GM12878 (cell line): ENCODE results near the gene BCL2L12. TPM values are rescaled to one million over a fixed set of nuclear protein-coding genes. Genes with fewer than 3 reads are reported as not detected.

ENCODE experiments used
- ATAC-seq: fragments of 200-7000 bp; cut with Tn5 transposase; 3 replicates; pipeline ENCODE4 v1.9.1; 2020; ENCODE audit warnings: mild to moderate bottlenecking, moderate library complexity
- BruUV-seq: library from RNA; stranded (reverse); fragments of 400-500 nt; replicated peaks from 2 replicates; lab custom pipeline; 2021; lab: Mats Ljungman, UMichigan
- CTCF ChIA-PET: fragments of 300-600 bp; sonication (Branson Sonifier 250); formaldehyde crosslinking; extraction: SDS; loops from one replicate; lab custom pipeline; 2021; ENCODE audit warnings: inconsistent platforms; lab: Yijun Ruan, JAX
- POLR2A ChIA-PET: fragments of 350-600 bp; formaldehyde crosslinking; extraction: SDS; loops from one replicate; lab custom pipeline; 2021; ENCODE audit warnings: inconsistent platforms; lab: Charles Lee
- RAD21 ChIA-PET: fragments of 300-600 bp; sonication (Branson Sonifier 250); formaldehyde crosslinking; loops from one replicate; lab custom pipeline; 2023; ENCODE audit warnings: antibody characterized with exemption; ENCODE audit not compliant: unreplicated experiment; lab: Charles Lee
- SMC1A ChIA-PET: fragments of 300-600 bp; sonication (Branson Sonifier 250); formaldehyde crosslinking; loops from one replicate; lab custom pipeline; 2023; ENCODE audit not compliant: unreplicated experiment, uncharacterized antibody; lab: Charles Lee
- DNase-seq: peaks from one replicate; pipeline ENCODE4 v3.0.0-alpha.2; 2011; ENCODE audit warnings: low read depth, low spot score
- FAIRE-seq: peaks from 3 replicates; lab custom pipeline; 2011; peaks lifted over from hg19 to GRCh38; lab: Jason Lieb, UNC
- H2AFZ ChIP-seq: 2 replicates; pipeline ENCODE4 v1.6.0; 2011; ENCODE audit warnings: low read depth, low read length, control low read depth; ENCODE audit not compliant: control insufficient read depth
- H3K27ac ChIP-seq: 2 replicates; pipeline ENCODE4 v1.5.1; 2011; ENCODE audit warnings: control low read depth; ENCODE audit not compliant: control insufficient read depth, insufficient read depth
- H3K27me3 ChIP-seq, 2 experiments: replicated peaks in 1 of 2; 2 replicates each; pipeline versions ENCODE4 v1.6.0 to v1.6.1; 2011; ENCODE audit warnings: low read length in 1 of 2; ENCODE audit not compliant: control insufficient read depth in 2 of 2, insufficient read depth in 2 of 2
- H3K36me3 ChIP-seq, 2 experiments: 2 replicates each; pipeline ENCODE4 v1.5.1; 2011; ENCODE audit warnings: low read length in 1 of 2; ENCODE audit not compliant: control insufficient read depth in 2 of 2, insufficient read depth in 2 of 2
- H3K4me1 ChIP-seq: 2 replicates; pipeline ENCODE4 v1.6.1; 2011; ENCODE audit warnings: mild to moderate bottlenecking, low read length, moderate library complexity, mixed read lengths; ENCODE audit not compliant: control insufficient read depth, insufficient read depth
- H3K4me2 ChIP-seq: 2 replicates; pipeline ENCODE4 v1.6.0; 2011; ENCODE audit warnings: control low read depth; ENCODE audit not compliant: control insufficient read depth, insufficient read depth
- H3K4me3 ChIP-seq: fragments of 200-600 bp; sonication (generic); 2 replicates; pipeline ENCODE4 v1.5.1; 2016
- H3K79me2 ChIP-seq: 2 replicates; pipeline ENCODE4 v1.6.0; 2011; ENCODE audit warnings: low read length; ENCODE audit not compliant: control insufficient read depth, insufficient read depth
- H3K9ac ChIP-seq: 2 replicates; pipeline ENCODE4 v1.8.0; 2011; ENCODE audit warnings: low read length, control low read depth, mixed read lengths; ENCODE audit not compliant: control insufficient read depth, insufficient read depth
- H3K9me3 ChIP-seq: replicated peaks from 3 replicates; pipeline ENCODE4 v1.5.1; 2011; ENCODE audit warnings: mild to moderate bottlenecking, low read length; ENCODE audit not compliant: control insufficient read depth, insufficient read depth
- H4K20me1 ChIP-seq: 2 replicates; pipeline ENCODE4 v1.6.0; 2011; ENCODE audit not compliant: control insufficient read depth, insufficient read depth
- ATF3 ChIP-seq: IDR thresholded peaks from 2 replicates; pipeline ENCODE4 v1.6.1; 2011; ENCODE audit warnings: low read depth, mild to moderate bottlenecking, low read length, moderate library complexity, borderline replicate concordance; ENCODE audit errors: extremely low read depth
- BCL11A ChIP-seq: IDR thresholded peaks from 2 replicates; pipeline ENCODE4 v1.6.1; 2011; ENCODE audit warnings: low read depth, low read length
- BMI1 ChIP-seq: fragments of 450-650 bp; IDR thresholded peaks from 2 replicates; pipeline ENCODE4 v1.6.1; 2016; ENCODE audit warnings: mild to moderate bottlenecking, moderate library complexity, borderline replicate concordance
- BRCA1 ChIP-seq: IDR thresholded peaks from 2 replicates; pipeline ENCODE4 v1.6.1; 2011; ENCODE audit warnings: low read depth, low read length, improper control_type of control experiment
- CBX3 ChIP-seq: fragments of 200-600 bp; sonication (generic); IDR thresholded peaks from 2 replicates; pipeline ENCODE4 v1.6.1; 2016; ENCODE audit warnings: low read depth, borderline replicate concordance
- CHD1 ChIP-seq: IDR thresholded peaks from 2 replicates; pipeline ENCODE4 v1.6.1; 2012; ENCODE audit warnings: low read depth, low read length, improper control_type of control experiment
- EED ChIP-seq: sonication (generic); IDR thresholded peaks from 2 replicates; pipeline ENCODE4 v1.6.1; 2016; ENCODE audit warnings: antibody characterized with exemption, low read depth
- ETV6 ChIP-seq, 2 experiments: fragments of 450-650 bp in 1 of 2; IDR thresholded peaks in 1 of 2; conservative IDR thresholded peaks in 1 of 2; 2 replicates each; pipeline ENCODE4 v1.6.1; 2014; ENCODE audit warnings: antibody characterized with exemption in 1 of 2, borderline replicate concordance in 1 of 2, low read depth in 1 of 2, mild to moderate bottlenecking in 1 of 2, moderate library complexity in 1 of 2
- EZH2 ChIP-seq: IDR thresholded peaks from 2 replicates; pipeline ENCODE4 v1.6.1; 2012; ENCODE audit warnings: low read depth, mild to moderate bottlenecking, control low read depth, inconsistent platforms, low read length, borderline replicate concordance; ENCODE audit not compliant: control insufficient read depth
- NR2F1 ChIP-seq: fragments of 450-650 bp; conservative IDR thresholded peaks from 2 replicates; pipeline ENCODE4 v1.6.1; 2017; ENCODE audit warnings: mild to moderate bottlenecking
- PAX5 ChIP-seq: IDR thresholded peaks from 2 replicates; pipeline ENCODE4 v1.6.1; 2011; ENCODE audit warnings: low read depth, low read length, borderline replicate concordance
- PAX8 ChIP-seq: fragments of 450-650 bp; IDR thresholded peaks from 2 replicates; pipeline ENCODE4 v1.6.1; 2017; ENCODE audit warnings: mild to moderate bottlenecking, moderate library complexity
- RAD21 ChIP-seq: IDR thresholded peaks from 2 replicates; pipeline ENCODE4 v1.6.1; 2011; ENCODE audit warnings: mild to moderate bottlenecking, low read depth, low read length, moderate library complexity; ENCODE audit not compliant: insufficient read depth
- SIN3A ChIP-seq: IDR thresholded peaks from 2 replicates; pipeline ENCODE4 v1.6.1; 2012; ENCODE audit warnings: low read depth, low read length, improper control_type of control experiment
- SMARCA5 ChIP-seq: fragments of 450-650 bp; IDR thresholded peaks from 2 replicates; pipeline ENCODE4 v1.6.1; 2017; ENCODE audit warnings: mild to moderate bottlenecking
- TBL1XR1 ChIP-seq: IDR thresholded peaks from 2 replicates; pipeline ENCODE4 v1.6.1; 2012; ENCODE audit warnings: low read depth, low read length, improper control_type of control experiment
- WRNIP1 ChIP-seq: IDR thresholded peaks from 2 replicates; pipeline ENCODE4 v1.6.1; 2011; ENCODE audit warnings: low read depth, low read length, improper control_type of control experiment, borderline replicate concordance
- ZBTB11 ChIP-seq: fragments of 450-650 bp; formaldehyde crosslinking; IDR thresholded peaks from 2 replicates; pipeline ENCODE4 v1.5.0; 2022; ENCODE audit warnings: mild to moderate bottlenecking, missing genetic modification characterization
- WGBS: methylation state at CpG from one replicate; pipeline ENCODE4 v1.1.6; 2016; ENCODE audit warnings: low lambda C conversion rate; ENCODE audit not compliant: insufficient replicate concordance, insufficient coverage; ENCODE audit errors: missing lambda C conversion rate; 5-methylcytosine and 5-hydroxymethylcytosine counted together
- in situ Hi-C: fragments of 300-500 bp; cut with MboI; formaldehyde crosslinking; loops from 9 replicates; pipeline ENCODE4 v1.14.3; 2018; ENCODE audit warnings: mixed read lengths
- intact Hi-C: fragments of 100-400 bp; cut with micrococcal nuclease; formaldehyde crosslinking; loops from one replicate; pipeline ENCODE4 v1.14.2; 2022; ENCODE audit not compliant: unreplicated experiment
- polyA plus RNA-seq, 11 experiments: library from polyadenylated mRNA; depleted of rRNA in 4 of 11; unstranded in 6 of 11; stranded (reverse) in 5 of 11; fragments of >200 nt; fragmentation: Nextera tagmentation in 4 of 11; fragmentation: Illumina TruSeq in 1 of 11; extraction: Ambion mirVana in 4 of 11; extraction: Trizol in 1 of 11; gene quantifications; 1 replicate in 1 of 11; 2 replicates in 10 of 11; pipeline versions ENCODE4 v1.2.1 to v1.2.3, GENCODE V29; 2011 to 2016; ENCODE audit warnings: inconsistent platforms in 2 of 11, missing spikeins in 2 of 11, low read depth in 1 of 11
- total RNA-seq, 4 experiments: library from RNA; depleted of rRNA in 3 of 4; stranded (reverse); fragments of >200 nt in 3 of 4; fragmentation: Illumina TruSeq in 1 of 4; extraction: Trizol in 1 of 4; gene quantifications; 2 replicates each; pipeline versions ENCODE4 v1.2.1 to v1.2.3, GENCODE V29; 2013 to 2021
- TF ChIP-seq, protein P1 (sequence below): IDR thresholded peaks from 2 replicates; pipeline ENCODE4 v1.6.1; 2012; ENCODE audit warnings: low read depth, low read length, improper control_type of control experiment

Gene BCL2L12
- total and polyA plus RNA-seq, 10 of the 15 experiments (the other 5 are each of a cell fraction or from before 2014, with no cell fraction given): 1.8 to 143 (median 50.4) TPM

- TF ChIP-seq PAX5 (no peak), SIN3A (no peak), ZBTB11 (no peak), BRCA1 (no peak), EZH2 (no peak), CBX3 (no peak), SMARCA5 (no peak), ATF3 (no peak), PAX8 (no peak), EED (no peak), BMI1 (no peak), TBL1XR1 (no peak), NR2F1 (no peak), CHD1 (no peak), WRNIP1 (no peak), ETV6 (conservative IDR thresholded peaks at IDR 0.05 in 1 of 2, IDR thresholded peaks at IDR 0.05 in 1 of 2; ENCODE audit: borderline replicate concordance in 1 of 2, low read depth in 1 of 2) (no peak), RAD21 (no peak), BCL11A (no peak)
- TF ChIP-seq, protein P1, sequence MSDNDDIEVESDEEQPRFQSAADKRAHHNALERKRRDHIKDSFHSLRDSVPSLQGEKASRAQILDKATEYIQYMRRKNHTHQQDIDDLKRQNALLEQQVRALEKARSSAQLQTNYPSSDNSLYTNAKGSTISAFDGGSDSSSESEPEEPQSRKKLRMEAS: no peak
- H2AFZ ChIP-seq: no peak overlapping the region
- H3K4me1 ChIP-seq: peaks cover 25% of the 10 kb centered on the region
- H3K4me3 ChIP-seq: no peak overlapping the region
- ChIA-PET CTCF (interaction anchor here (0.8 to 10.5 kb wide), 4 partner anchors 11 to 99 kb away, joined by 3 to 130 read pairs (median 4); partner anchors contain the start of genes RRAS and SCAF1), SMC1A (no interaction called here), RAD21 (interaction anchor here (0.7 kb wide), 1 partner anchor 80 kb away, joined by 3 read pairs; no protein-coding TSS in a partner anchor), POLR2A (interaction anchor here (1.1 to 2.0 kb wide), 2 partner anchors 29 to 98 kb away, joined by 3 to 11 read pairs; partner anchors contain the start of gene RRAS)
- H4K20me1 ChIP-seq: no peaks in the 10 kb centered on the region
- FAIRE-seq (no peak), DNase-seq (no peak), ATAC-seq (no peak)
- no peak overlapping the region for H3K27ac ChIP-seq
- H3K79me2 ChIP-seq: peaks cover 22% of the 10 kb centered on the region
- no TSS peak for BruUV-seq
- H3K9me3 ChIP-seq: no peaks in the 10 kb centered on the region
- intact Hi-C loops (no loop called here), in situ Hi-C loops (loop anchor here (5.0 kb wide), 1 partner anchor 172 kb away; the partner anchor contains the start of gene RPS11)
- WGBS: 83% methylated on average over 3 of the region's 3 CpGs
- H3K4me2 ChIP-seq: no peak overlapping the region
- H3K36me3 ChIP-seq: no peaks in the 10 kb centered on the region; a peak in 2 of 4 replicates
- no peaks in the 10 kb centered on the region for H3K27me3 ChIP-seq
- H3K9ac ChIP-seq: no peak overlapping the region
These were observed 3.8 kb downstream of the BCL2L12 start for GRCh38 chr19:49669516-49669915.
